LoVo (cell line): ENCODE results near the gene ABHD13.
A peak's percentile ranks its signal among the peaks of the same experiment; 100 is the strongest.
"Not testable (repeated sequence)": the region's sequence is repeated elsewhere in the genome, so short reads cannot be mapped to it uniquely, and the experiment has no call there.

ENCODE experiments used
- DNase-seq: peaks from one replicate; pipeline ENCODE4 v3.0.0-alpha.2; 2016; ENCODE audit warnings: low spot score

The ABHD13 gene

DNA sequence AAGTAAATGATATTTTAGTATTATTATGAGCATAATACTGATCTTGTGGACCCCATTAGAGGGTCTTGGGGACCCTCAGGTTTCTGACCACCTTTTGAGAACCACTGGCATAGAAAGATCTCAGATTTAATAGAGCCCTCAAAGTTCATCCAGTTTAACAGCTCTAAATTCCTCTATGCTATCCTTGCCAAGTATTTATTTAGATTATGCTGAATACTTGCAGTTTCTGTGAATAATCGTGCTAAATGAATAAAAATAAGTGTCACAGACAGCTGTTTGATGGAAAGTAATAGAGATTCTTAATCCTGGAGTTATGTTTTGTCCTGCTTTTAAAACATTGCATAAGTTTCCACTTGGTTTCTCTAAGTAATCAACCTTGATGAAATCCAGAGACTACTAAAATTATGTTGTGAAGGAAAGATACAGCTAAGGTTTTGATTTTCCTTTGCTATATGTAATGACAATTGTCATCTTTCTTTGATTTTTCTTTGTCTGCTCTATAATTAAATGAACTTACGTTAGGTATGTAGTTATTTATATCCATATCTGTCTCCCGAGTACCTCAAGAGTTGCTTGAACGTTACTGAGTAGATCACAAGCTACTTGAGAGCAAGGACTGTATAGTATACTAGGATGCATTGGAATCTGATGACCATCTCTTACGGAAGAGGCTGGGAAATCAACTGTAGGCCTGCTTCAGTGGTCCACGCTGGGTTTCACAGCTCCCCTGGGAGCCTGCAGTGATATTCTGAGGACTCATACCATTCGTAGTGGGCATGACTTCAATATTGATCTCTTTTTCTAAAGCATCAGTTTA is 5.7 kb downstream of the ABHD13 start:
- DNase-seq, result no peak

DNA sequence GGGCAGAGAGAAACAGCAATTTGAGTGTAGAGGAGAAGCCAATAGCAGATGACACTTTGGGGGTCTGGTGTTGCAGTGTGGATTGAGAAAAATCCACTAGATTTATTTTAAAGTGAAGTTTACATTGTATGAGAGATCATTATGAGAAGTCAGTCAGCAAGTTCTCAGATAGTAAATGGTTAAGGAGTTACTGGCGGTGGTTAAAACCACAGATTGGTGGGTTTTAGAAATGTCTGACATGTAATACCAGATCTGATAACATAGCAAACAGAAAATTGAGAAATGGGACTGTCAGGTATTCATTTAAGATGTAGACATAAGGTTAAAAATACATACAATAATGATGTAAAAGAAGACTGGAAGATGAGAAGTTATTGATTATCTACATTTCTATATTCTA is 7.2 kb downstream of the ABHD13 start:
- DNase-seq, result no peak

DNA sequence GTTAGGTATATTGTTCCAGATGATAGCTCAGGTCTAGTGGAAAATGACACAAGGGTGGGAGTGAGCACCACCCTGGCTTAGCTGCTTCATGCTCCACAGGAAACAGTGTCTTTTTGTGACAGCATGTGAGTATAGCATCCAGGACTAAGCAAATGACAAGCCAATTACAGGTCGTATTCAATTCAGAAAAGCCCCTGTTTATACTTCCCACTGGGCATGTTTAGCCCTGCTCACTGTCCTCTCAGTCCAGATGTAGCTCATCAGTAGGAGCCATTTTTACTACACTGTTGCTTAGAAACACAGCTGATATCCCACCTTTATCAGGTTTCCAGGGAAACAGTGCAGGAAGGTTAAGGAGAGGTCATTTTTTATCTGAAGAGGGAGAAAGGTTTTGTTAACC is 8.0 kb downstream of the ABHD13 start:
- no peak for DNase-seq

DNA sequence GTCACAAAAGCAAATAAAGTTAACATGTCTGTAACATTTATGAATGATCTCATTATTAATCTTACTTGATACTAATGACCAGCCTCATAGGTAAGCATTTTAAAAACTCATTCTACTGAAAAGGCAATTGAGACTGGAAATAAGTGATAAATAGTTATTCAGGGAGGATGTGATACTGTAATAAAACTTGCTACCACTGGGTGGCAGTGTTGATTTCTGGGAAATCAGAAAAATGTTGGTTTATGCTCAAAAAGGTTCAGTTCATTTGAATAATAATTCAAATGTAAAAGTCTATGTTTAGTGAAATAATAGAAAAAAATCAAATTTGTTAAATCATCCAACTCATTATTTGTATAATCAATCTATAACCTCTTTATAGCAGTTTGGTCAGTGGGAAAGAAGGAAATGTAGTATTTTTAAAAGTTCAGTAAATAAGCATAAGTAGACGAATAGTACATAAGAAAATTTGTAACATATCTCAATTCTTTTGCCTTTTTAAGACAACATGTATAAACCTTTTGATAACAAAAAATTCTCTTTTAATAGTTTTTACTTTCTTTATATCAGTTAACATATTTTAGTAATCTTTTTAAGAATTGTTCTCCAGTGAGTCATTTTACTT is 9.6 kb downstream of the ABHD13 start:
- DNase-seq, result peak; percentile 33

DNA sequence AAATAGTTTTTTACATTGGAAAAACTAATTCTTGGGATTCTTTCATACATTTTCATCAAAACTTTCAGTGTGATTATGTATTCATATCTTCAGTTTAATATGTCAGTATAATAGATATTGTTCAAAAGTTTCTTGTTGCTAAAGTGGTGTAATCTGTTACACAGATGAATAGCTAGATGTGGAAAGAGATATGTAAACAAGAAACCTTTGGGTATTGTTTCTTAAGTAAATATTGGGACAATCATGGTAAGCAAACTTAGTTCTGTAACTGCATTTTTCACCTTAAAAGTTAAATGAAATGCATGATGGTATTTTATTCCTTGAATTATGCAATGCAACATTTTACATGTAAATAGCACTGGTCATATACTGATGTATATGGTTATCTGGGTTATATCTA is 12.2 kb downstream of the ABHD13 start:
- no peak for DNase-seq

DNA sequence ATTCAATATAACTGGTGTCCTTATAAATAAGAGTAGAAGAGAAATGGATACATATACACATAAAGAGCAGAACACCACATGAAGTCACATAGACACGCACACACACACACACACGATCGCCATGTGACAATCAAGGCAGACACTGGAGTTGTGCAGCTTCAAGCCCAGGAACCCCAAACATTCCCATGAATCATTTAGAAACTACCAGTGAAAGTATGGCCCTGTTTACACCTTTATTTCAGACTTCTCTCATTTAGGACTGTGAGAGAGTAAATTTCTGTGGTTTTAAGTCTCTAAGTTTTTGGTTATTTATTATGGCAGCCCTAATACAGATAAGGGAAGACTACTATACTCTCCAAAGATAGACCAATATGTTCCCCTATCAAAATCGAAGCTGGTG is 31.0 kb downstream of the ABHD13 start:
- DNase-seq, result no peak

DNA sequence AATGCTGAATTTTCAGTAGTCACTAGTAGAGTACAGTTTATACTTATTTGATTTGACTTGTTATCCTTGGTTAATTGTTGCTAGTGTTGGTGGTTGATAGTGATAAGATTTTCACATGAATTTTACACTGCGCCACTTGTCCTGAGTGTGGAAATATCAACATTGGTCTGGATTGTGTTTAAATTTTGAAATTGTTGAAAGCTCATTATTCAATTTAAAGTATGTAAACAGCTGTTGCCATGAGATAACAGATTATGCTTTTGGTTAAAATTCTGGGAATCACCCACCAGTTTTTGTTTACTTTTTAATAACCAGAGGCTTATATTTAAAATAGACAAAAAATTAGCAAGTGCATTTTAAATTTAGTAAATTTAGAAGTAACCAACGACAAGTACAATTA is 39.1 kb downstream of the ABHD13 start:
- DNase-seq, result no peak

DNA sequence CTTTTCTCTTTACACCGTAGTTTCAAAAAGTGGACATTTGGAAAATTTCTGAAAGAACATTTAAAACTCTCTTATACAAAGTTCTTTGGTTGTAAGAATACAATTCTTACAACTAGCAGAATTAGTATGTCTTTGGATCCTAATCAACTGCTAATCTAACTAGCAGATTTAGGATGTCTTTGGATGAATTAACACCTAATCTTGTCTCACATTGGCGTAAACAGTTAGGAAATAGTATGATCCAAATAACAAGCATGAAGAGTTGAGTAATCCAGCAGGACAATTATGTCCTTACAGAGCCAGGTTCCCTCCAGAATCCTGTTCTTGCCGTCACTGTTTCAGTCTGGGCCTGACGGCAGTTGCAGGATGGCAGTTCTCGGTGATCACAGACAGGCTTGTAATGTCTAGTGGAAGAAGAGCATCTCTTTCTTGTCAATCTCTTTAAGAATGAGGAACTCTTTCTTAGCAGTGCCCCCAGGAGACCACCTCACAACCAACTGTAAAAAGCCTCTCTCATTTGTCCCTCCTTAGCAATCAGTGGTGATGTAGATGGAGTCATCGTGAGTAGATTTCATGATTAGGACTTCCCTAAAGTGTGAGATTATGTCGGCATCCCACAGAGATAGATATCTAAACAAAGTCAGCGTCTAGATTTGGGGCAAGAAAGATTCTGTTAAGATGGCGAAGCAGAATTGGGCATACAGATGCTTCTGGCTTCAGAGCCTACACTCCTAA is 45.6 kb downstream of the ABHD13 start:
- DNase-seq, result no peak

DNA sequence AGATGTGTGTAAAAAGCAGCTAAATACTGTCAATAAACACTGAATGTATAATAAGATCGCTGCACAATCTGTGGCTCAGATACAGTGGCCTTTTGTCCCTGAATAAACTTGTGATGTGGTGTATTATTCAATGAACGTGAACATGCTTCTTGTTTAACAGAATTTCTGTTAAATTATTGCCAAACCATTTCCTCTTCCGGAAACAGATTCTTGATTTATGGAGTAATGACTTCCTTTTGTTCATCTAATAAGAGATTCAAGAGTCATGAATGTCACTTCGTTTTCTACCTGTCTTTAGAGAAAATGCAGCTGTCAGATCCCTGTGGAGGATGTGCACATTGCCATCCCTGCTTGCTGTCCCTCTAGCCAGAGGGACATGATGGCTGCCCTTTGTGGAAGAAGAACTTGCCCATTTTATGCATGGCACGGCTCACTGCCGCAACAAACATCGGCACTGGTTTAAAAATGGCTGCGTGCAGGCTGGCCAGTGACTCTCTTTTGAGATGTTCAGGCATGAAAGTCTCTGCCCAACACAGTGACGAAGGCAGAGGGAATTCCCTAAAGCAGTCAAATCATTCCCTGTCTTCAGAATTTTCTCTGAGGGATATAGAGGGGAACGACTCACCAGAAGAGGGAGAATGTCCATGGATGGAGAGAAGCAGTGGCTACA is 48.3 kb downstream of the ABHD13 start:
- no peak for DNase-seq

DNA sequence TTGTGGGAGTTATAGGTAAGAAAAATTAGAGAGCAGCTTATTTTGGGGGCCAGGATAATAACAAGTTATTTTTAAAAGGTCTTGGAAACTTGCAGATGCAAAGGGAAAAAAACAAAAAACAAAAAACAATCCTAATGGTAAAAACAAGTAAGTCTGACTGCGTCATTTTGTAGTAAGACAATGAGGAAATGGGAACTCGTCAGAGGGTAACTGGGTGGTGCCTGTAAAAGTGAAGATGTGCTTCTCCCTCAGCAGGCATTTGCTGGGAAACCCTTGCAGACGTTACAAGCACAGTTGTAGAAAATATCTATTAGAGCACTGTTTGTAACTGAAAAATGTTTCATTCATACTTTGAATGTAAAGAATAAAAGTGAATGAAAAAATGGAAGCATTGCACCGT is 49.2 kb downstream of the ABHD13 start:
- DNase-seq, result no peak

DNA sequence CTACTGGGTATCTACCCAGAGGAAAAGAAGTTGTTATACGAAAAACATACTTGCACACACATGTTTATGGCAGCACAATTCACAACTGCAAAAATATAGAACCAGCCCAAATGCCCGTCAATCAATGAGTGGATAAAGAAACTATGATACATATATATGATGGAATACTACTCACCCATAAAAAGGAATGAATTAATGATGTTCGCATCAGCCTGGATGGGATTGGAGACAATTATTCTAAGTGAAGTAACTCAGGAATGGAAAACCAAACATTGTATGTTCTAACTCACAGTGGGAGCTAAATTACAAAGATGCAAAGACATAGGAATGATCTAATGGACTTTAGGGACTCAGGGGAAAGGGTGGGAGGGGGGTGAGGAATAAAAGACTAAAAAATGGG is 49.7 kb downstream of the ABHD13 start:
- not testable (repeated sequence) for DNase-seq

DNA sequence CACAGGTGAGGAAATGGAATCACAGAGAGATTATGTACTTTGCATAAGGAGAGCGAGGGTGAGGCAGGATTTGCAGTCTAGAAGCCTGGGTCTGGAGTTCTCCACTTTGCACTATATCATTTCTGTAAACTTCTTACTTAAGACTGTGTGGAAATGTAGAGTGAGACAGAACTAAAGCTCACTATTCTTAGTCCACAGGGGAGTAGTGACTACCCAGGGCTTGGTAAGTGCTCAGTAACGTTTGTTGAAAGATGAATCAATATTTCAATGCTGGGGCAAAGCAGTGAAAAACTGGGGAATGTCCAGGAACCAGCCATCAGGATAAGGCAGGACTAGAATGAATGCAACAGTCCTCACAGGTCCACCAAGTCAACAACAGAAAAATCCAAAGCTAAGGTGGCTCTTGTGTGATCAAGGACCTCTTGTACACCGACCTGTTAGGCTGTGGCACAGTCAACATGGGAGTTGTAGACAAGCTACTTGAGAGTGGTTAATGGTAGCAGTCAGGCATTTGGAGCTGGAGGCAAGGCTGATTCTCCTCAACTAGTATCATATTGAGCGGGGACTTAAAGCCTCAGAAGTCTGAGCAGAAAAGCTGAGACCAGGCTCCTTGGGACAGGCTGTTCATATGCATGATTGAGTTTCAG is 50.4 kb downstream of the ABHD13 start:
- no peak for DNase-seq

DNA sequence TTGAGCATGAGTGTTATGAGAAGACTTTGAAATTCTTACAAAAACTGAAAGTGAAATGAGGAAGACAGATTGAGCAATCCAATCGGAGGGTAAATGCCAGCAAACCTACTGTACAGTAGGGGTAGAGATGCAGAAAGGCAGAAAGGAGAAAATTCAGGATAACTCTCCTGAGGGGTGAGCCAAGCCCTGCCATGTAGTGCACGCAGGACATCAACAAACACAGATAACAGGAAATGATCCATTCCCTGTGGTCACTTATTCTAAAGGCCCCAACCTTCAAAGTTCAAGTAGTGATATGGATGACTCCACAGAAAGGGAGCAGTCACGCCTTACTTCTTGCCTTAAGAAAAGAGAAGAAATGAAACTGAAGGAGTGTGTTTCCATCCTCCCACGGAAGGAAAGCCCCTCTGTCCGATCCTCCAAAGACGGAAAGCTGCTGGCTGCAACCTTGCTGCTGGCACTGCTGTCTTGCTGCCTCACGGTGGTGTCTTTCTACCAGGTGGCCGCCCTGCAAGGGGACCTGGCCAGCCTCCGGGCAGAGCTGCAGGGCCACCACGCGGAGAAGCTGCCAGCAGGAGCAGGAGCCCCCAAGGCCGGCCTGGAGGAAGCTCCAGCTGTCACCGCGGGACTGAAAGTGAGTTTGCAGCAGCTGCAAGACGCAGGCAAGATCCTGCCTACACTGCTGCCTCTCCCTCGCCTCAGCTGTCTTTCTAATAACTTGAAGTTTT is 51.6 kb downstream of the ABHD13 start, which contains the start of gene TNFSF13B:
Gene TNFSF13B (plus strand): TSS at position 118 of the 728 bp plus-strand sequence. CDS start 178 bp downstream, at position 296.
- peak; percentile 17 for DNase-seq

DNA sequence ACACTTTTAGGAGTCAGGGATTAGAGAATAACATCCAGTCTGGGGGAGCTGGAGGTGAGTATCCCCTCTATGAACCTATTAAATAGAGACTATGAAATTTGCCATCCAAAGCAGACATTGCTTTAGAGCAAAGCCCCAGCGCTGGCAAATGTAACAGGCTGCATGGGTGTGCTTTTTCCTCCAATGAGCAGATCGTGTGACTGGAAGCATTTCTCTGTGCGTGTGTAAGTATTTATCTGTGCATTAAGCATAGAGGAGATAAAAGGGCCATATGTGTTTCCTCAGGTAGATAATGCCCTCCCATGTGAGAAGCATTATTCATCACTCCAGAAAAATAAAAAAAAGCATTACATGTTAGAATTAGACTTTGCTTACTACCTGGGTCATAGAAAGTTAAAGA is 52.2 kb downstream of the ABHD13 start:
- DNase-seq, result no peak

DNA sequence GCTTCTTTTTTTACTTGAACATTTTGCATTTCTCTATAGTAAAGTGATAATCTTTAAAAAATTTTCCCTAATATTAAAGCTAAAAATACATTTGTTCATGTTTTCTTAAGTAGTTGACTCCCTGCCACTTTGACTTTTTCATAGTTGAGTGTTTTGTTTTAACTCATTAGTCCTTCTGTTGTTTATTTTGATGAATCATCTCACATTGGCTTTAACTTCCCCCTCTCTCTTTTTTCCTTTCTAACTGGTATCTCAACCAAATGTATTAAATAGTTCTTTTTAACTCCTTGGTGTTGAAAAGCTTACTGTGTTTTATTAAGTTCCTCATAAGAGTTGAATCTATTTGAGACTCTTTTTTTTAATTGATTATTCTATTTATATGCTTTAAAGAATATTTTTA is 54.1 kb downstream of the ABHD13 start:
- no peak for DNase-seq

DNA sequence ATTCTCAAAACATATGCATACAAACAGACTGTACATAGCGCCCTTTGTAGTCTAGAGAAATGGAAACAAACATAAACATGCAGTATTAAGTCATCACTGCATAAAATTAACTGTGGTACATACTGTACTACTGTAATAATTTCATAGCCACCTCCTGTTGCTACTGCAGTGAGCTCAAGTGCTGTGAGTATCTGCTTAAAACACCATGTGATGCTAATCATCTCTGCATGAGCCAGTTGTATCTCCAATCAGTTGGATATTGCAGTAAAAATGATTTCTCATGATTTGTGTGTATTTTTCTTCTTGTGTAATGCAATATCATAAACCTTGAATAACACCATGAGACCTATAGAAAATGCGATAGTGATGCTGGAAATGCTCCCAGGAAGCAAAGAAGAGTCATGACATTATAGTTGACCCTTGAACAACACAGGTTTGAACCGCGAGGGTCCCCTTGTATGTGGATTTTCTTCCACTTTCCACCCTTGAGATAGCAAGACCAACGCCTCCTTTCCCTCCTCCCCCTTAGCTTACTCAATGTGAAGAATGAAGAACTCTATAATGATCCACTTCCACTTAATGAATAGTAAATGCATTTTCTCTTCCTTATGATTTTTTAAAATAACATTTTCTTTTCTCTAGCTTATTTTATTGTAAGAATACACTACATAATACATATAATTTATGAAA is 55.4 kb downstream of the ABHD13 start:
- no peak for DNase-seq

DNA sequence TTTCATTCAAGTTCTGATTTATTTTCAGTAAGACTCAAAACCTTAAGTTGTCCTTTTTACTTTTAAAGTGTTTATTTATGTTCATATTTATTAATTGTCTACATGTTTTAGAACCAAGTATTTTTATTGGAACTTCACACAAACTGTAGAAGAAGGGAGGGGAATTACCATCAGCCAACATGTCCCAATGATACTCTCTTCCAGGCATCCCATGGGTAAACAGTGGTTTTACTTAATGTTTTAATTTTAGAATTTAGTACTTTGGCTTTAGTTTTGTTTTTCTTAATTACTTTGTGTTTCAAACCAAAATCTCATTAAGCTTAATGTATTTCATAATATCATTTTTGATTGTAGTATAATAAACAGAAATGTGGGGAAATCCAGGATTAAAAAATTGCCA is 56.5 kb downstream of the ABHD13 start:
- DNase-seq, result no peak

DNA sequence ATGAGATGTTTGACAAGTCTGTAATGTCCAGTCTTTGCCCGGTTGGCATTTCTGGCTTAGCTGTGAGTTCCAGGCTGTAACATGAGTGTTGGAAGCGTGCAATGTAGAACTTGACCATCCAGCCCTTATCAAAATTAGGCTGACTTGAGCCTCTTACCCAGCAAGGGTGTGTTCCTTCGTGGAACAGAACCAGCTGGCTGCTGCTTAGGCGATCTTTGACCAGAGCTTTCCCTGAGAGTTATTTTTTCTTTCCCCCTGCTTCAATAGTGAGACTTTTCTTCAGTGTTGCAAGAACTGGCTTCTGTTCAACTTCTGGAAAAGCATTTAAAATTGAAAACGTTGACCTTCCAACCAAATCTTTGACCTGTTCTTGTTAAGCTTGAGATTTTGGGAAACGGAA is 57.9 kb downstream of the ABHD13 start:
- no peak for DNase-seq

DNA sequence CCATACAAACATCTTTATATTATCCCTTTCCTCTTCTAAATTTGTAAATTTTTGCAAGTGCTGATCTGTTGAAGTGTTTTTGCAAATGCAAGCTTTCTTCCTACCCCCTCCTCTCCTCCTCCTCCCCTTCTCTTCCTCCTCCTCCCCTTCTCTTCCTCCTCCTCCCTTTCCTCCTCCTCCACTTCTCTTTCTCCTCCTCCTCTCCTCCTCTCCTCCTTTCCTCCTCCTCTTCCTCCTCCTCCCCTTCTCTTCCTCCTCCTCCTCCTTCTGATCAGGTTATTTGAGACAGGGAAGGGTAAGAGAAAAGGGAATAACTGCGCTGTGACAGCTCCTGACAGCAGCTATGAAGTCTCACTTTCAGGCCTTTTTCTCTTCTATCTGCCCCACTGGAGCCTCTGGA is 60.3 kb downstream of the ABHD13 start:
- DNase-seq, result no peak

DNA sequence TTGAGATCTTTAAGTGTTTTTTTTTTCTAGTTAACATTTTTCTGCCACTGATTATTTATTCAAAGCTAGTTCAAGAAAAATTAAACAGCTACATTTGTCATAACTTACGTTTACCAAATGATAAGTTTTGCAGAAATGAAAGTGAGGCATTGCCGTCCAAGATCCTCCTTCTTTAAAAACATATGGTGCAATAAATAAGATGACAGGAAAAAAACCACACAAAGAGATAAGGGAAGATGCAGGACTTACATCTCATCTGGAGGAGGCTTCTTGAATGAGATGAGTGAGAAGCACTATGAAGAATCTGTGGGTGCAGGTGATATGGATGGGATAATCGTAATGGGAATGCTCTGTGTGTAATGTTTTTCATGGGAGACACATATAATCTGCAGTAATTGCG is 63.7 kb downstream of the ABHD13 start:
- no peak for DNase-seq

DNA sequence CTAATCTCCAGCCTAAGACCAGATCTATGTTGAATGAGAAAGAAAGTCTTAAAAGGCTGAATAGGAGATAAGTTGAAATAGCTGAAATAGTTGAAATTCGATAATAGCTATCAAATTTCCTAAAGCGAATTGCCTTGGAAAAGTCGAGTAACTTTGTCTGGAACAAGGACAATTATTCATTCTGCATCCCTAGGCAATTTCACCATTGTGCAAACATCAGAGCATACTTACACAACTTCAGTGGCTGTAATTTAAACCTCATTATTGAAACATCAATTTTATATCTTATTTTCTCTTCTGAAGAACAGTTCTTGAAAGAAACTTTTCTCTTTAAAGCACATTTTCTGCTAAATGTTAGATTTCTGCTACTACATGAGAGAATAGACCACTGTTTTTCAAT is 64.9 kb downstream of the ABHD13 start:
- DNase-seq, result no peak
